Measurements from ENCODE around the gene PGGHG.

DNA sequence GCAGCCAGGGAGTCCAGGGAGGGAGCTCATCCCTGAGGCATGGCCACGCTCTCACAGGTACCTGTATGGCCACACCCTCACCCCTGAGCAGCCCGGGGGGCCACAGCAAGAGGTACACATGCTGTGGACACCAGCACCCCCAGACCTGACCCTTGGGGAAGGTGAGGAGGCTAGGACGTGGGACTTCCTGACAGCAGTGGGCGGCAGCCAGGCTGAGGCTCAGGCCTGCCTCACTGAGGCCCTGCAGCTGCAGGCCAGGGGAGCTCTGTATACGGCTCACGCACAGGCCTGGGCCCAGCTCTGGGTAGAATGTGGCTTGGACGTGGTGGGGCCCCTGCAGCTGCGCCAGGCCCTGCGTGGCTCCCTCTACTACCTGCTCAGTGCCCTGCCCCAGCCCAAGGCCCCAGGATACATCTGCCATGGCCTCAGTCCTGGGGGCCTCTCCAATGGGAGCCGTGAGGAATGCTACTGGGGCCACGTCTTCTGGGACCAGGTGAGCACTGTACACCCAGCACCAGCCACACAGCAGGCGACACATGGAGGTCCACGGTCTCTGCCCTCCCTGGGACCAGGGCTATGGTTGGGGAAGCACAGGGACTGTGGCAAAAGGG, 1.8 kb downstream of the PGGHG start:
- TF ChIP-seq, protein P1, sequence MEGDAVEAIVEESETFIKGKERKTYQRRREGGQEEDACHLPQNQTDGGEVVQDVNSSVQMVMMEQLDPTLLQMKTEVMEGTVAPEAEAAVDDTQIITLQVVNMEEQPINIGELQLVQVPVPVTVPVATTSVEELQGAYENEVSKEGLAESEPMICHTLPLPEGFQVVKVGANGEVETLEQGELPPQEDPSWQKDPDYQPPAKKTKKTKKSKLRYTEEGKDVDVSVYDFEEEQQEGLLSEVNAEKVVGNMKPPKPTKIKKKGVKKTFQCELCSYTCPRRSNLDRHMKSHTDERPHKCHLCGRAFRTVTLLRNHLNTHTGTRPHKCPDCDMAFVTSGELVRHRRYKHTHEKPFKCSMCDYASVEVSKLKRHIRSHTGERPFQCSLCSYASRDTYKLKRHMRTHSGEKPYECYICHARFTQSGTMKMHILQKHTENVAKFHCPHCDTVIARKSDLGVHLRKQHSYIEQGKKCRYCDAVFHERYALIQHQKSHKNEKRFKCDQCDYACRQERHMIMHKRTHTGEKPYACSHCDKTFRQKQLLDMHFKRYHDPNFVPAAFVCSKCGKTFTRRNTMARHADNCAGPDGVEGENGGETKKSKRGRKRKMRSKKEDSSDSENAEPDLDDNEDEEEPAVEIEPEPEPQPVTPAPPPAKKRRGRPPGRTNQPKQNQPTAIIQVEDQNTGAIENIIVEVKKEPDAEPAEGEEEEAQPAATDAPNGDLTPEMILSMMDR (IDR thresholded peaks at IDR 0.05), result no peak
- no peak for TF ChIP-seq POLR2A (IDR thresholded peaks at IDR 0.05)

All from body of pancreas (tissue), 4 donors.